Mucosa of gallbladder (tissue), 1 donor: Measurements from ENCODE around the gene WFDC6. TPM values are rescaled to one million over a fixed set of nuclear protein-coding genes. Genes with fewer than 3 reads are reported as not detected.

Experiments used
- DNase-seq: peaks from one replicate; pipeline ENCODE4 v3.0.0-alpha.2; 2020; ENCODE audit warnings: low spot score
- total RNA-seq: library from RNA; stranded (reverse); gene quantifications from one replicate; pipeline ENCODE4 v1.2.1, GENCODE V29; 2021
- donor health status: DM: no; HTN: no; CAD: no.

Gene WFDC6
- total RNA-seq, 1 donor from 2014 or later = not detected

GRCh38 chr20:45515147-45515913, 24.0 kb downstream of the WFDC6 start, which contains the start of gene SPINT3:
Gene SPINT3, minus strand, starts transcription at chr20:45515622. Its CDS starts 14 bp downstream, at chr20:45515608.
- no peak for DNase-seq

- DNase-seq = no peak
Observed at GRCh38 chr20:45510242-45510862, 28.9 kb downstream of the WFDC6 start.

GRCh38 chr20:45509091-45509490, 30.2 kb downstream of the WFDC6 start:
- no peak for DNase-seq

GRCh38 chr20:45508068-45508886, 31.0 kb downstream of the WFDC6 start:
- no peak for DNase-seq

- DNase-seq = no peak
Observed at GRCh38 chr20:45507011-45507820, 32.1 kb downstream of the WFDC6 start.

GRCh38 chr20:45506398-45506797, 32.9 kb downstream of the WFDC6 start:
- no peak for DNase-seq

GRCh38 chr20:45503403-45503802, 35.9 kb downstream of the WFDC6 start:
- DNase-seq = no peak

GRCh38 chr20:45502561-45502960, 36.7 kb downstream of the WFDC6 start:
- no peak for DNase-seq

- no peak for DNase-seq
Observed at GRCh38 chr20:45501600-45501999, 37.7 kb downstream of the WFDC6 start.

GRCh38 chr20:45500022-45500421, 39.3 kb downstream of the WFDC6 start:
- DNase-seq = peak; percentile 23

- no peak for DNase-seq
Observed at GRCh38 chr20:45497971-45498494, 41.2 kb downstream of the WFDC6 start.

- no peak for DNase-seq
Observed at GRCh38 chr20:45496166-45496565, 43.1 kb downstream of the WFDC6 start.

- no peak for DNase-seq
Observed at GRCh38 chr20:45495501-45495941, 43.8 kb downstream of the WFDC6 start.

- no peak for DNase-seq
Observed at GRCh38 chr20:45489083-45489531, 50.2 kb downstream of the WFDC6 start.

GRCh38 chr20:45487231-45487635, 52.0 kb downstream of the WFDC6 start:
- no peak for DNase-seq

- DNase-seq = no peak
Observed at GRCh38 chr20:45485388-45485787, 53.9 kb downstream of the WFDC6 start.

GRCh38 chr20:45484676-45485075, 54.6 kb downstream of the WFDC6 start:
- no peak for DNase-seq
